Upper lobe of left lung (tissue), 6 donors: ENCODE data around the gene ANO6. TPM values are rescaled to one million over a fixed set of nuclear protein-coding genes. Genes with fewer than 3 reads are reported as not detected.

Source experiments
- ATAC-seq, 2 donors: fragments of 200-7000 bp; cut with Tn5 transposase; one replicate each; pipeline ENCODE4 v1.9.1; 2022; ENCODE audit warnings: mild to moderate bottlenecking in 2 of 2, moderate library complexity in 2 of 2; ENCODE audit not compliant: low FRiP score in 2 of 2
- DNase-seq, 2 donors: peaks; one replicate each; pipeline ENCODE4 v3.0.0-alpha.2; 2019 to 2020
- H3K27ac ChIP-seq, 4 donors: fragments of 200-600 bp; sonication (generic); one replicate each; pipeline ENCODE4 v1.5.1; 2016 to 2019
- H3K27me3 ChIP-seq, 4 donors: fragments of 200-600 bp; sonication (generic); one replicate each; pipeline ENCODE4 v1.5.1; 2017 to 2019
- H3K36me3 ChIP-seq, 4 donors: fragments of 200-600 bp; sonication (generic); one replicate each; pipeline ENCODE4 v1.5.1; 2016 to 2019
- H3K4me1 ChIP-seq, 4 donors: fragments of 200-600 bp; sonication (generic); one replicate each; pipeline ENCODE4 v1.5.1; 2018 to 2019
- H3K4me3 ChIP-seq, 4 donors: fragments of 200-600 bp; sonication (generic); one replicate each; pipeline ENCODE4 v1.5.1; 2017 to 2019; ENCODE audit warnings: mild to moderate bottlenecking in 2 of 4, moderate library complexity in 1 of 4
- H3K9me3 ChIP-seq, 4 donors: fragments of 200-600 bp; sonication (generic); one replicate each; pipeline ENCODE4 v1.5.1; 2018 to 2019
- CTCF ChIP-seq, 6 experiments: fragments of 450-650 bp in 4 of 6; fragments of 200-600 bp in 2 of 6; sonication (generic) in 2 of 6; IDR thresholded peaks; one replicate each; pipeline ENCODE4 v1.5.1; 2016 to 2019; ENCODE audit warnings: antibody characterized with exemption in 6 of 6
- EP300 ChIP-seq, 4 donors: sonication (generic); formaldehyde crosslinking; IDR thresholded peaks; one replicate each; pipeline ENCODE4 v1.5.1; 2017; ENCODE audit warnings: antibody characterized with exemption in 4 of 4, control low read depth in 2 of 4
- POLR2A ChIP-seq, 4 donors: fragments of 450-650 bp; IDR thresholded peaks; one replicate each; pipeline ENCODE4 v1.5.1; 2016 to 2017; ENCODE audit warnings: antibody characterized with exemption in 4 of 4, mild to moderate bottlenecking in 2 of 4
- POLR2AphosphoS5 ChIP-seq, 2 donors: sonication (generic); formaldehyde crosslinking; IDR thresholded peaks; one replicate each; pipeline ENCODE4 v1.5.1; 2017; ENCODE audit warnings: antibody characterized with exemption in 2 of 2
- WGBS, 2 donors: methylation state at CpG; one replicate each; pipeline ENCODE4 v1.1.5; 2017 to 2018; 5-methylcytosine and 5-hydroxymethylcytosine counted together
- total RNA-seq, 6 donors: library from RNA; depleted of rRNA in 4 of 6; stranded (reverse); fragments of >200 nt in 4 of 6; gene quantifications; one replicate each; pipeline versions ENCODE4 v1.1.0 to v1.2.1, GENCODE V29; 2016 to 2021
- donor health status: DM: no; HTN: no; CAD: no; lungs with moderate emphysema.
- donor health status: DM: no; HTN: yes; CAD: no; lungs with severe emphysema.

The ANO6 gene
- total RNA-seq, 6 donors from 2014 or later: 26.2 to 83.7 (median 57.9) TPM

- peaks cover 13 to 21% (median 15%) of the 10 kb centered on the region in 4 donors for H3K4me1 ChIP-seq
- TF ChIP-seq CTCF (IDR thresholded peaks at IDR 0.05) (no peak), EP300 (IDR thresholded peaks at IDR 0.05) (no peak), POLR2A (IDR thresholded peaks at IDR 0.05) (no peak)
- ATAC-seq: no peak
- no peak overlapping the region for H3K27ac ChIP-seq
- WGBS, 2 donors: 79 to 82% methylated on average over 3 of the region's 3 CpGs
- H3K9me3 ChIP-seq: no peaks in the 10 kb centered on the region
- no peak for DNase-seq
- no peaks in the 10 kb centered on the region for H3K27me3 ChIP-seq
- peaks cover 0 to 5% (median 0%) of the 10 kb centered on the region in 4 donors for H3K36me3 ChIP-seq
- no peak overlapping the region for H3K4me3 ChIP-seq
Observed at GRCh38 chr12:45227316-45228067, 11.6 kb downstream of the ANO6 start.

- no peak for DNase-seq
- H3K27me3 ChIP-seq: no peaks in the 10 kb centered on the region
- no peaks in the 10 kb centered on the region for H3K9me3 ChIP-seq
- ATAC-seq: peak in 1 of 2 donors; percentile 13
- 53 to 57% methylated on average over 3 of the region's 3 CpGs for WGBS, 2 donors
- peak overlapping the region; percentile 58 to 90 (median 80) for H3K27ac ChIP-seq
- H3K36me3 ChIP-seq: peaks cover 0 to 5% (median 0%) of the 10 kb centered on the region in 4 donors
- no peak overlapping the region for H3K4me3 ChIP-seq
- H3K4me1 ChIP-seq: peaks cover 41 to 56% (median 47%) of the 10 kb centered on the region in 4 donors
- TF ChIP-seq POLR2A (IDR thresholded peaks at IDR 0.05) (no peak), POLR2AphosphoS5 (IDR thresholded peaks at IDR 0.05) (no peak), EP300 (IDR thresholded peaks at IDR 0.05) (peak in 1 of 4 donors; percentile 17)
Observed at GRCh38 chr12:45231515-45232145, 15.7 kb downstream of the ANO6 start.

GRCh38 chr12:45232146-45232755, 16.4 kb downstream of the ANO6 start:
- no peaks in the 10 kb centered on the region for H3K9me3 ChIP-seq
- ATAC-seq: peak in 1 of 2 donors; percentile 49
- peaks cover 41 to 56% (median 47%) of the 10 kb centered on the region in 4 donors for H3K4me1 ChIP-seq
- peak overlapping the region; percentile 58 to 90 (median 80) for H3K27ac ChIP-seq
- H3K27me3 ChIP-seq: no peaks in the 10 kb centered on the region
- no peak for DNase-seq
- H3K4me3 ChIP-seq: no peak overlapping the region
- TF ChIP-seq EP300 (IDR thresholded peaks at IDR 0.05) (peak in 1 of 4 donors; percentile 22), POLR2AphosphoS5 (IDR thresholded peaks at IDR 0.05) (no peak)
- H3K36me3 ChIP-seq: peaks cover 0 to 5% (median 0%) of the 10 kb centered on the region in 4 donors
- WGBS, 2 donors: 70 to 74% methylated on average over 3 of the region's 3 CpGs

- H3K4me3 ChIP-seq: no peak overlapping the region
- H3K9me3 ChIP-seq: no peaks in the 10 kb centered on the region
- no peaks in the 10 kb centered on the region for H3K27me3 ChIP-seq
- peaks cover 41 to 53% (median 47%) of the 10 kb centered on the region in 4 donors for H3K4me1 ChIP-seq
- TF ChIP-seq EP300 (IDR thresholded peaks at IDR 0.05): no peak
- no peak for TF ChIP-seq CTCF (IDR thresholded peaks at IDR 0.05)
- peak; percentile 22 to 46 for TF ChIP-seq POLR2AphosphoS5 (IDR thresholded peaks at IDR 0.05)
- WGBS, 2 donors: 58 to 68% methylated on average over 4 to 6 of the region's 6 CpGs
- DNase-seq (peak in 1 of 2 donors; percentile 64), ATAC-seq (peak; percentile 74 to 87)
- H3K36me3 ChIP-seq: peaks cover 0 to 5% (median 0%) of the 10 kb centered on the region in 4 donors
- peak overlapping the region; percentile 58 to 90 (median 80) for H3K27ac ChIP-seq
Observed at GRCh38 chr12:45232756-45233372, 17.0 kb downstream of the ANO6 start.

- Histone ChIP-seq H3K27ac (peak overlapping the region; percentile 75 to 90 (median 82)), H3K27me3 (no peaks in the 10 kb centered on the region), H3K4me3 (no peak overlapping the region), H3K36me3 (peaks cover 0 to 5% (median 0%) of the 10 kb centered on the region in 4 donors), H3K9me3 (no peaks in the 10 kb centered on the region), H3K4me1 (peaks cover 41 to 53% (median 47%) of the 10 kb centered on the region in 4 donors)
- no peak for DNase-seq
- 27 to 29% methylated on average over 4 of the region's 4 CpGs for WGBS, 2 donors
- peak; percentile 88 for ATAC-seq
- peak in 1 of 2 donors; percentile 14 for TF ChIP-seq POLR2AphosphoS5 (IDR thresholded peaks at IDR 0.05)
- TF ChIP-seq CTCF (IDR thresholded peaks at IDR 0.05): peak in 1 of 6 experiments; percentile 4
- no peak for TF ChIP-seq EP300 (IDR thresholded peaks at IDR 0.05)
Observed at GRCh38 chr12:45234139-45234865, 18.4 kb downstream of the ANO6 start.
